Urinary bladder (tissue), 4 donors: ENCODE results near the gene HBA1. TPM values are rescaled to one million over a fixed set of nuclear protein-coding genes. Genes with fewer than 3 reads are reported as not detected.
"Not testable (repeated sequence)": the region's sequence is repeated elsewhere in the genome, so short reads cannot be mapped to it uniquely, and the experiment has no call there.

Source experiments
- DNase-seq: peaks from one replicate; pipeline ENCODE4 v3.0.0-alpha.2; 2015; ENCODE audit errors: extremely low spot score
- H3K27ac ChIP-seq: one replicate; pipeline ENCODE4 v1.5.1; 2013; ENCODE audit warnings: low read depth, mild to moderate bottlenecking, moderate library complexity
- H3K36me3 ChIP-seq: one replicate; pipeline ENCODE4 v1.6.1; 2013; ENCODE audit warnings: mild to moderate bottlenecking, moderate library complexity; ENCODE audit not compliant: insufficient read depth
- H3K4me1 ChIP-seq: one replicate; pipeline ENCODE4 v1.6.1; 2013; ENCODE audit warnings: mild to moderate bottlenecking, moderate library complexity; ENCODE audit not compliant: insufficient read depth
- H3K4me3 ChIP-seq: one replicate; pipeline ENCODE4 v1.5.1; 2013; ENCODE audit warnings: low read depth, low read length
- WGBS: extraction: QIAGEN DNeasy Blood & Tissue Kit; methylation state at CpG from one replicate; pipeline ENCODE4 v1.1.7; 2013; 5-methylcytosine and 5-hydroxymethylcytosine counted together
- polyA plus RNA-seq: library from polyadenylated mRNA; stranded (reverse); fragments of 200-250 nt; gene quantifications from one replicate; pipeline ENCODE4 v1.2.3, GENCODE V29; 2013
- total RNA-seq: library from RNA; depleted of rRNA; stranded (reverse); fragments of >200 nt; gene quantifications from one replicate; pipeline ENCODE4 v1.2.3, GENCODE V29; 2014
- donor health status: healthy with polysubstance abuse.
- donor health status: healthy.

HBA1 gene
- total and polyA plus RNA-seq, 2 donors = 9.7 to 472 TPM

DNA sequence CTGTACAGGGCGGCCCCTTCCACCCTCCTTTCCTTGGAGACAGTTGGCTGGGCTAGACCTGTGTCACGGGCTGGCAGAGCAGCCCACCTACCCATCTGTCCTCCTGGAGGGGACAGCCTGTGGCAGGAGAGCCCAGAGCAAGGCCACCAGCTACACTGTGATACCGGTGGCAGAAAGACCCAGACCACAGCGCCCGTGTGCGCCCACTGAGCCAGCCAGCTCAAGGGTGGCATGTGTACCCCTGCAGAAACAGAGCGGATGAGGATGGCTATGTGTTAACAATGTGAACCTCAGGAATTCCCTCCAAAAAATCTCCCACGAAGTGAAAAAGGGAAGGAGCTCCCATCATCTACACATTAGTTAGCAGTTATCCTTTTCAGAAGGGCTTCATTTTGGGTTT lies 10.8 kb downstream of the HBA1 start:
- H3K4me3 ChIP-seq = no peak overlapping the region
- no peaks in the 10 kb centered on the region for H3K4me1 ChIP-seq
- 95% methylated on average over 8 of the region's 8 CpGs for WGBS
- no peak overlapping the region for H3K27ac ChIP-seq
- peaks cover 5% of the 10 kb centered on the region for H3K36me3 ChIP-seq
- DNase-seq = no peak

DNA sequence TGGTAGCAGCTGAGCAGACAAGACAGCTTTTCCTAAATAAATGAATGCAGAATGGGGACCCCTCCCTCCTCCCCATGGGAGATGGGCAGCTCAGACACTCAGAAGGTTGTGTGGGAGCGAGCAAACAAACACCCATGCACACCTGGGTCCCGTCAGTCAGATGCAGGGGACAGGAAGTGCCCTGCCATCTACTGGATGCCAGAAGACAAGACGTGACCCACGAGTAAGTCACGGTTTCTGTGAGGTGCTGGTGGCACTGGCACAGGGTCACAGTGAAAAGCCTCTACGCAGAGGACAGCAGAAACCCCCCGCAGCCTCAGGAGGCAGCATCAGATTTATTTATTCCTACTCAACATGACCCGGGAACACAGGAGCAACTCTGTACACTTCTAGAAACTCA lies 12.2 kb downstream of the HBA1 start:
- Histone ChIP-seq H3K36me3 (peaks cover 5% of the 10 kb centered on the region), H3K4me1 (no peaks in the 10 kb centered on the region), H3K4me3 (no peak overlapping the region), H3K27ac (no peak overlapping the region)
- WGBS = 77% methylated on average over 8 of the region's 8 CpGs
- no peak for DNase-seq

DNA sequence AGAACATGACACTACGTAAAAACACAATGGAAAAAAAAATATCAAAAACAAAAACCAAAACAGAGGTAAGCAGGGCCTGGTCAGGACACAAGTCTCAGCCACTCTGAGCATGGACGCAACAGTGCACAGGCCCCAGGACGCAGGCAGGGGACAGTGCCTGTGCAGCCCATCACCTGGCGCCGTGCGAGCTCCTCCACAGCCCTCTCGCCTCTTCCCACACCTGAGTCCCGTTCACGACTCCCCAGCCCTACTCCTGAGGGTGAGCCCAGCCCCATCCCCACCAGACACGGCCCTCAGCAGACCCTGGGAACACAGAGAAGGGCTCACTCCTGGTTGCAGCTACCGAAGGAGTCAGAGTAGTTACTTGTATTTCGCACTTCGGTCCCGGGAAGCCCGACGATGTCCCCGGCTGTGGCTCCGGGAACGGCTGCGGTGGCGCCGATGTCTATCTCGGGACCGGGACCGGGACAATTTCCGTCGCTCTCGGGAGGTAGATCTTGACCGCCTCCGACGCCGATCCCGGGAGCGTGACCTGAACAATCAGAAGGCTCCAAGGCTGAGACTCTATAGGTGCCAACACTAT lies 13.2 kb downstream of the HBA1 start:
- Histone ChIP-seq H3K4me1 (no peaks in the 10 kb centered on the region), H3K36me3 (peaks cover 5% of the 10 kb centered on the region), H3K27ac (no peak overlapping the region), H3K4me3 (no peak overlapping the region)
- no peak for DNase-seq
- WGBS = 94% methylated on average over 34 of the region's 34 CpGs

DNA sequence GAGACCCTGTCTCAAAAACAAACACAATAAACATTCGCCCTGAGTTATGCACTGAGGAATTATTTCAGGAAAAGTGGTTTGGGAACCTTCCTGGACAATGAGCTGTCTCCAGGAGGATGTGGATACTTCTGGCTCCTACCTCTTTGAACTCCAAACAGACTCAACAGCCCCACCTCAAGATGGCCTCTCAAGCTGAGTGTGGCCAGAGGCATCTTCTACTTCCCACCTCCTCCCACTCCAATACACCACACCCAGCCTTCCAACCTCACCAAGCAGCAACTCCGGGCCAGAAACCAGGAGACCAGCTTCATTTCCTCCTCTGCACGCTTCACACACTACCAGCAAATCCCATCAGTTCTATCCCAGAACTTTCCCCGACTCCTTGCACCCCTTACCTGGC lies 15.4 kb downstream of the HBA1 start:
- Histone ChIP-seq H3K4me3 (no peak overlapping the region), H3K27ac (no peak overlapping the region), H3K36me3 (peaks cover 7% of the 10 kb centered on the region), H3K4me1 (no peaks in the 10 kb centered on the region)
- WGBS = 89% methylated on average over 4 of the region's 4 CpGs
- DNase-seq = no peak

DNA sequence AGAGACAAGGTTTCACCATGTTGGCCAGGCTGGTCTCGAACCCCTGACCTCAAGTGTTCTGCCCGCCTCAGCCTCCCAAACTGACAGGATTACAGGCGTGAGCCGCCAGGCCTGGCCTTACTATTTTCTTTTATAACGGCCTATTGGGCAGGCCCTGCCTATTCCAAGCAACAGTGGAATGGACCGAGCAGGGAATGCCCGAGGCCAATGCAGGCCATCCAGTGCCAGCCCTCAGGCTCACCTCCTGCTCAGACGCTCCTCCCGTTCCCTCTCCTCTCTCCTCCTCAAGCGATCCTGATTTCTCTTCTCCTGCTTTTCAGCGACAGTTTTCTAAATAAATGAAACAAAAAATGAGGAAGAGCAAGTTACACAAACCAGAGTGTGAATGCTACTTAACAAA lies 16.2 kb downstream of the HBA1 start:
- no peak overlapping the region for H3K27ac ChIP-seq
- H3K4me3 ChIP-seq = no peak overlapping the region
- 94% methylated on average over 11 of the region's 11 CpGs for WGBS
- peaks cover 5% of the 10 kb centered on the region for H3K36me3 ChIP-seq
- DNase-seq = no peak
- no peaks in the 10 kb centered on the region for H3K4me1 ChIP-seq

DNA sequence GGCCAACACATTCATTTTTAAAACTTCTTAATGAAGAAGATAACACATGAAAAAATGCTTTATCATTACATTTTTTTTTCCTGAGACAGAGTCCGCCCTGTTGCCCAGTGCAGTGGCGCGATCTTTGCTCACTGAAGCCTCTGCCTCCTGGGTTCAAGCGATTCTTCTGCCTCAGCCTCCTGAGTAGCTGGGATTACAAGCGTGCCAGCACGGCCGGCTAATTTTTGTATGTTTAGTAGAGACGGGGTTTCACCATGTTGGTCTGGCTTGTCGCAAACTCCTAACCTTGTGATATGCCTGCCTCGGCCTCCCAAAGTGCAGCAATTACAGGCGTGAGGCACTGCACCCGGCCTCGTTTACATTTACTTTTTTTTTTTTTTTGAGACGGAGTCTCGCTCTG lies 17.0 kb downstream of the HBA1 start:
- no peak for DNase-seq
- Histone ChIP-seq H3K36me3 (peaks cover 5% of the 10 kb centered on the region), H3K4me1 (no peaks in the 10 kb centered on the region), H3K4me3 (no peak overlapping the region), H3K27ac (no peak overlapping the region)
- 91% methylated on average over 15 of the region's 15 CpGs for WGBS

DNA sequence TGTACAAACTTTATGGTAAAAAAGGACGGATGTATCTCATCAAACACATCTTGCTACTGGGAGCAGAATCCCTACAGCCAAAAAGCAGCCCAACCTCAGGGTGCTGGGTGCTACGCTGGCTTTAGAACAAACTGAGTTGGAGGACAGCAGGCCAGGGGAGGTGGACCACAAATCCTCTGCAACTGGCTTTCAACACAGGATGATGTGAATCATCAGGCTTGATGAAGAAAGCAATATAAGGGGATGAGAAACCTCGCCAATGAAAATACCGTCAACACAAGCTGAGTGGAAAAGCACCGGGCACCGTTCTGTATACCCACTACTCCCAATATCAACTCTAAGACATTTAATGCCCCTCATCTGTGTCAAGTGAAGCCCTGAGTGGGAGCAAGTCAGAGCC lies 18.0 kb downstream of the HBA1 start:
- no peak for DNase-seq
- Histone ChIP-seq H3K27ac (no peak overlapping the region), H3K36me3 (peaks cover 5% of the 10 kb centered on the region), H3K4me1 (no peaks in the 10 kb centered on the region), H3K4me3 (no peak overlapping the region)
- WGBS = 85% methylated on average over 6 of the region's 6 CpGs

DNA sequence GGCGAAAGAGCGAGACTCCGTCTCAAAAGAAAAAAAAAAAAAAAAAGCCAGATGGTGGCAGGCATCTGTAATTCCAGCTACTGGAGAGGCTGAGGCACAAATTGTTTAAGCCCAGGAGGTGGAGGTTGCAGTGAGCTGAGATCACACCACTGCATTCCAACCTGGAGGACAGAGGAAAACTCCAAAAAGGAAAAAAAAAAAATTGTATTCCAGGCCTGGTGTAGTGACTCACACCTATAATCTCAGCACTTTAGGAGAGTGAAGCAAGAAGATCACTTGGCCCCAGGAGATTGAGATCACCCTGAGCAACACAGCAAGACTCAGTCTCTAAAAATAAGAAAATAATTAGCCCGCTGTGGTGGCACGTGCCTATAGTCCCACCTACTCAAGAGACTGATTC lies 23.9 kb downstream of the HBA1 start:
- Histone ChIP-seq H3K36me3 (no peaks in the 10 kb centered on the region), H3K4me3 (no peak overlapping the region), H3K4me1 (no peaks in the 10 kb centered on the region), H3K27ac (no peak overlapping the region)
- WGBS = 94% methylated on average over 5 of the region's 5 CpGs
- no peak for DNase-seq

DNA sequence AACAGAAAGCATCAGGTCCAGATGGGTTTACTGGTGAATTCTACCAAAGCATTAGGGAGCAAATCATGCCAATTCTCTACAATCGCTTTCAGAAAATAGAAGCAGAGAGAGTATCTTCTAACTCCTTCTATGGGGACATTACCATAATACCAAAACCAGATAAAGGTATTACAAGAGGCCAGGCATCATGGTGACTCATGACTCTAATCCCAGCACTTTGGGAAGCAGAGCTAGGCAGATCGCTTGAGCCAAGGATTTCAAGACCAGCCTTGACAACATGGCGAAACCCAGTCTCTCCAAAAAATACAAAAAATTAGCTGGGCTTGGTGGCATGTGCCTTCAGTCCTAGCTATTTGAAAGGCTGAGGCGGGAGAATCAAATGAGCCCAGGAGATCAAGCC lies 26.8 kb downstream of the HBA1 start:
- Histone ChIP-seq H3K36me3 (peaks cover 4% of the 10 kb centered on the region), H3K4me3 (no peak overlapping the region), H3K4me1 (no peaks in the 10 kb centered on the region), H3K27ac (no peak overlapping the region)
- no peak for DNase-seq
- WGBS = 97% methylated on average over 4 of the region's 4 CpGs

DNA sequence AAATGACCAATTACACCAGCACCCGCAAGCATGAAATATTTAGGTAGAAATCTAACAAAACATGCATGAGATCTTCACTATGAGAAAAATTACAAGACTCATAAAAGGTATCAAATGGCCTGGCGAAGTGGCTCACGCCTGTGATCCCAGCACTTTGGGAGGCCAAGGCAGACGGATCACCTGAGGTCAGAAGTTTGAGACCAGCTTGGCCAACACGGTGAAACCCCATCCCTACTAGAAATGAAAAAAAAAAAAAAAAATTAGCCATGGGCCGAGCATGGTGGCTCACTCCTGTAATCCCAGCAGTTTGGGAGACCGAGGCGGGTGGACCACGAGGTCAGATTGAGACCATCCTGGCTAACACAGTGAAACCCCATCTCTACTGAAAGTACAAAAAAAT lies 27.6 kb downstream of the HBA1 start:
- DNase-seq, H3K27ac ChIP-seq, H3K4me1 ChIP-seq, H3K4me3 ChIP-seq, H3K36me3 ChIP-seq: not testable (repeated sequence)
- 95% methylated on average over 9 of the region's 9 CpGs for WGBS

DNA sequence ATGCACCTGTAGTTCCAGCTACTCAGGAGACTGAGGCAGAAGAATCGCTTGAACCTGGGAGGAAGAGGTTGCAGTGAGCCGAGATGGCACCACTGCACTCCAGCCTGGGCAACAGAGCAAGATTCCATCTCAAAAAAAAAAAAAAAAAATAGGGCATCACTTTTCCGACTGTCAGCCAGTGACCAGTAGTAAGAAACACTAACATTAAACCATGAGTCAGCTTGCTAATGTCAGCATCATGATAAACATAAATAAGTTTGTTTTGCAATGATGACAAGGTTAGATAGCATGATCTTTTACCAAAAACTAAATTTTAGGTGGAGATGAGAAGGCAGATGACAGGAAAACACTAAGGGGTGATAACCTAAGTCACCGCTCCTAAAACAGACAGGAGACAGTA lies 32.9 kb downstream of the HBA1 start:
- not testable (repeated sequence) for H3K27ac ChIP-seq, DNase-seq, H3K4me1 ChIP-seq, H3K4me3 ChIP-seq, H3K36me3 ChIP-seq
- WGBS = 81% methylated on average over 4 of the region's 4 CpGs

DNA sequence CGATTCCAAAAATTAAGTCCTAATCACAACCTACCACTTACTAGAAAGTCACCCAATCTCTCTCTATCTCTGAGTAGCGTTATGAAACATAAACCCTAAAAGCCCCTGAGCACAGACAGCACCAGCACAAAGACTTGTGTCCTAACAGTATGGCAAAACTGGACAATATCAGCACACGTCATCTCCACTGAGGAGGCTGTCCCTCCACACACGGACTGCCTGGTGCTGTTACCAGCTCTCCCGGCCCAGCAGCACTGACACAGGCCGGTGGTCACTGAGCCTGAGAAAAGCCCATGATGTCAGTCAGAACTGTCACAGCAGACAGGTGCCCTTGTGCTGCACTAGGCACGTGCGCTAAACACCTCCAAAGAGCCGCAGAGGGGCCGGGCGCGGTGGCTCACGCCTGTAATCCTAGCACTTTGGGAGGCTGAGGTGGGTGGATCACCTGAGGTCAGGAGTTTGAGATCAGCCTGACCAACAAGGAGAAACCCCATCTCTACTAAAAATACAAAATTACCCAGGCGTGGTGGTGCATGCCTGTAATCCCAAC lies 35.2 kb downstream of the HBA1 start:
- H3K36me3 ChIP-seq, DNase-seq: not testable (repeated sequence)
- WGBS = 85% methylated on average over 14 of the region's 14 CpGs

DNA sequence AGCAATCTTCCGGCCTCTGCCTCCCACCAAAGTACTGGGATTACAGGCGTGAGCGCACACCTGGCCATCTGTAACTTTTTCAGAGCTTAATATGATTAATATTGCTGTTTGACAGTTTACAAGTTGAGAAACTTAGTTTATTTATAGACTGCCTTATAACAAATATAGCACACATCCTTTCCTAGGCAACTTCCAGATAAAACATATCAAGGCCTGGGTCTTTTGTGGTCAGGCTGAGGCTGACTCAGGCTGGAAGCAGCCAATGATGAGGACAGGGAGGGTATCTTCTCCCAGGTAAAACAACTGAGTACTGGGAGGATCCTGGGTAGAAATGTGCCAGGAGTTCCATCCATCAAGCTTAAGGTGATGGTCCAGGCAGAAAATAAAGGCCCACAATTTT lies 36.5 kb downstream of the HBA1 start:
- DNase-seq = no peak
- Histone ChIP-seq H3K27ac (no peak overlapping the region), H3K36me3 (peaks cover 4% of the 10 kb centered on the region), H3K4me3 (no peak overlapping the region), H3K4me1 (no peaks in the 10 kb centered on the region)
- 88% methylated on average over 3 of the region's 3 CpGs for WGBS

More for the DNA sequence above, 35.2 kb downstream of the HBA1 start:
- not testable (repeated sequence) for H3K4me3 ChIP-seq, H3K4me1 ChIP-seq, H3K27ac ChIP-seq

DNA sequence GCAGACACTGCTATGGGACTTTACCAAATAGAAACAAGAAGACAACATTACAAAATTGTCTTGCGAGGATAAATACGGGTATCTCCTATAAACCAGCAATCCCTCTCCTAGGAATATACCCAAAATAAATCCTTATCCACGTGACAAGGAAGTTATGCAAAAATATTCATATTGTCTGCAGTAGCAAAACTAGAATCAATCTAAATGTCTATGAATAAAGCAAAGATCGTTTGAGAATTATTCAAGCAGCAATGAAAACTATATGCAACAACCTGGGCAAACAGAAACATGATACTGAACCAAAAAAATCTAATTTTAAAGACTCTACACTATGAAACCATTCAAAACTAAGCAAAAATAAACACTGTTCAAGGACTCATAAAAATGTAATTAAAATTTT lies 43.5 kb downstream of the HBA1 start:
- WGBS = 71% methylated on average over 4 of the region's 4 CpGs
- DNase-seq = no peak
- H3K4me1 ChIP-seq = no peaks in the 10 kb centered on the region
- H3K4me3 ChIP-seq = no peak overlapping the region
- peaks cover 7% of the 10 kb centered on the region for H3K36me3 ChIP-seq
- no peak overlapping the region for H3K27ac ChIP-seq
